Measurements from ENCODE around the gene SCYGR6.

Gene SCYGR6

DNA sequence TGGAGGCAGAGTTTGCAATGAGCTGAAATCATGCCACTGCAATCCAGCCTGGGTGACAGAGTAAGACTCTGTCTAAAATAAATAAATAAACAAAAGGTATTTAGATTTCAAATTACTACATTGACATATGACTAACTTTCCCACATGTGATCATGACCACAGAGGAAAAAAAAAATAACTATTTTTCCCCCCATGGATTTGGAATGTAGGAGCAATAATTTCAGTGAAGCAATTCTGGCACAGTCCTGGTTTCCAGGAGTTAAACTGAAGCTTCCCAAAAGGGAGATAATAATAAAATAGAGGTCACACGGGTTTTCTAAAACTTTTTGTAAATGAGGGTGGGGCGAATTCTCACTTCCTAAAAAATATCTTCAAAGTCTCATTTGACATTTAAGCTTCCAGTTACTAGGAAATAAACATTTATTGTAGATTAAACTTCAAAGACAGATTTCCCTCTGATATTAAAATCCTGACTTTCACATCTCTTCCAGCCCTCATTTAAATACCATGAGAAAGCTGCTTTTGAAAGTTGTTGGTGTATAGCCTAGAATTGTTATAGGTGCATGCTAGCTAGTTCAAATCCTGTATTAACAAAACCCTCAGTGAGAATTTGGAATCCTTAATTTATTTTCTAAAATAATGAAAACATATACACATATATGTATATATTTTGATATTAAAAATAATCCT is 27.4 kb downstream of the SCYGR6 start:
- DNase-seq (ENCODE audit: insufficient read length, low spot score) (no peak), FAIRE-seq (no peak)
- TF ChIP-seq POLR2A (IDR thresholded peaks at IDR 0.05; ENCODE audit: low read depth, low read length): no peak

DNA sequence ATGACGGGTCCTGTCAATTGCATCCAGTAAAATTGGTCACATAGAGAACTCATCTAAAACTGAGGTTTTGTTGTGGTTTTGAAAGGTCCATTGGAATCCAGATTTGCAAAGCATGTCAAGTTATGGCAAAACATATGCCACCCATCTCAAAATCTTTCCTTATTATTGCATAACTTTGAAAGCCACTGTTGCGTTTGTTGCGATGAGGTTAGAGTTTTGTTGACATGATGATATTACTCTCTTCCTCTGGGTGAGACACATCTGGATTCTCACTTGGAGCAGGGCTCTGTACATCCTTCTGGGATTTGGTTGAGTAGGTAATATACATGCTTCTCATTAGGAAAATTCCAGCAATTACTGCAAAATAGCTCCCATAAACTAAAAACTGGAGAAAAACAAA is 37.4 kb downstream of the SCYGR6 start:
- TF ChIP-seq POLR2A (IDR thresholded peaks at IDR 0.05; ENCODE audit: low read depth, low read length): no peak
- DNase-seq (ENCODE audit: insufficient read length, low spot score) (no peak), FAIRE-seq (no peak)

DNA sequence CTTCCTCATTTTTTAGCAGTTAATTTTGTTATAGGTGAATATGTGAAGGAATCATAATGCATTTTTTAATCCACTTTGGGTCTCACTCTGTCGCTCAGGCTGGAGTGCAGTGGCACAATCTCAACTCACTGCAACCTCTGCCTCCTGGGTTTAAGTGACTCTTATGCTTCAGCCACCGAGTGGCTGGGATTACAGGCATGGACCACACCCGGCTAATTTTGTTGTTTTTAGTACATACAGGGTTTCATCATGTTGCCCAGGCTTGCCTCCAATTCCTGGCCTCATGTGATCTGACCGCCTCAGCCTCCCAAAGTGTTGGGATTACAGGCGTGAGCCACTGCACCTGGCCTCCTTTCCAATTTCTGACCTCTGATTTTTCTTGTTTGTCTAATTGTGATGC is 40.3 kb downstream of the SCYGR6 start:
- DNase-seq (ENCODE audit: insufficient read length, low spot score): no peak
- FAIRE-seq: no peak
- no peak for TF ChIP-seq POLR2A (IDR thresholded peaks at IDR 0.05; ENCODE audit: low read depth, low read length)

DNA sequence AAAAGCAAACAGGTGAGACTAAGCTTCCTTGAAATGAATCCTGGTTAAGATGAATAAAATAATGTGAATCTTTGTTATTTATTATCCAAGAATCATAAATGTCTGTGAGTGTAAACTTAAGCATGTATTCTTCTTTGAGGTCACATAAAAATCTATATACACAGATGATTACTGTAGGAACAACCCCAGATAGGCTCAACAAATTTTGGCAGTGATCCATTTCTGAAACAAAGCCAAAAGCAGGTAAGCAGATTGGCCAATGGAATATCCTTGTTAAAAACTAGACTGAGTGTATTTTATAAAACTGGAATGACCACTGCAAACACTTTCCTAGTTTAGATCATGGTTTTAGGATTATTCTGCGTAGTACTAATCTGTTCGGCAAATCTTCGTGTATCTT is 46.6 kb downstream of the SCYGR6 start:
- DNase-seq (ENCODE audit: insufficient read length, low spot score): no peak

DNA sequence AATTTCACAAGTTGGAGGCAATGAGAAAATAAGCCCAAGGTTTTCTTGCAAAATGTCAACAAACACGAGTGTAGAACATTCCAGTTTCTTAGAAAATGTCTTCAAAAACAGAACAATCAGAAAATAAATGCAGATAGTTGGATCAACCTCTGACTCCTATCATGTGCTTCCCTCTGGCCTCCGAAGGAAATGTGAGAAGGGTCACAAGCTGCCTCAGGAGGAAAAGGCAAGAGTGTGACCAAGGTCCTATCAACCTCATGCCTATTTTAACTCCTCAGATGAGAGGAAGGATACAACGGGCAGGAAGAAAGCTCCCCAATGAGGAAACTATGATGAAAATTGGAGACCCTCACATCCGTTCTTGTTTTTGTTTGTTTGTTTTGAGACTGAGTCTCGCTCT is 50.1 kb downstream of the SCYGR6 start:
- FAIRE-seq (no peak), DNase-seq (ENCODE audit: insufficient read length, low spot score) (no peak)
- TF ChIP-seq POLR2A (IDR thresholded peaks at IDR 0.05; ENCODE audit: low read depth, low read length): no peak

More for the DNA sequence above, 46.6 kb downstream of the SCYGR6 start:
- TF ChIP-seq POLR2A (IDR thresholded peaks at IDR 0.05; ENCODE audit: low read depth, low read length): no peak
- no peak for FAIRE-seq
